HG03135 (cell line): ENCODE data around the gene LRRC7.
"Not testable (repeated sequence)": the region's sequence is repeated elsewhere in the genome, so short reads cannot be mapped to it uniquely, and the experiment has no call there.

Experiments
- ATAC-seq: cut with Tn5 transposase; IDR thresholded peaks from one replicate; pipeline ENCODE4 v1.9.1; 2021; ENCODE audit warnings: mild to moderate bottlenecking, moderate library complexity; ENCODE audit not compliant: unreplicated experiment

LRRC7 gene

GRCh38 chr1:69946935-69947334 lies 379.2 kb downstream of the LRRC7 start:
- ATAC-seq = no peak

- no peak for ATAC-seq
Measured at GRCh38 chr1:69947837-69948236, 380.1 kb downstream of the LRRC7 start.

GRCh38 chr1:69952676-69953075 lies 385.0 kb downstream of the LRRC7 start:
- no peak for ATAC-seq

- not testable (repeated sequence) for ATAC-seq
Measured at GRCh38 chr1:69962452-69962851, 394.7 kb downstream of the LRRC7 start.

- ATAC-seq = no peak
Measured at GRCh38 chr1:69967245-69967766, 399.6 kb downstream of the LRRC7 start.

- ATAC-seq = no peak
Measured at GRCh38 chr1:69976896-69977295, 409.2 kb downstream of the LRRC7 start.

GRCh38 chr1:69982992-69983391 lies 415.3 kb downstream of the LRRC7 start:
- no peak for ATAC-seq

- no peak for ATAC-seq
Measured at GRCh38 chr1:69985376-69985775, 417.7 kb downstream of the LRRC7 start.

GRCh38 chr1:69985901-69986439 lies 418.2 kb downstream of the LRRC7 start:
- ATAC-seq = no peak

- no peak for ATAC-seq
Measured at GRCh38 chr1:69987881-69988280, 420.2 kb downstream of the LRRC7 start.

GRCh38 chr1:69991644-69992043 lies 423.9 kb downstream of the LRRC7 start:
- no peak for ATAC-seq

- ATAC-seq = no peak
Measured at GRCh38 chr1:69992594-69992993, 424.9 kb downstream of the LRRC7 start.

GRCh38 chr1:69993810-69994209 lies 426.1 kb downstream of the LRRC7 start:
- no peak for ATAC-seq

- no peak for ATAC-seq
Measured at GRCh38 chr1:69994241-69994640, 426.5 kb downstream of the LRRC7 start.

- ATAC-seq = no peak
Measured at GRCh38 chr1:69998847-69999246, 431.1 kb downstream of the LRRC7 start.

- ATAC-seq = no peak
Measured at GRCh38 chr1:70003211-70003908, 435.6 kb downstream of the LRRC7 start.

GRCh38 chr1:70005386-70006034 lies 437.8 kb downstream of the LRRC7 start:
- no peak for ATAC-seq

GRCh38 chr1:70008660-70009059 lies 440.9 kb downstream of the LRRC7 start:
- no peak for ATAC-seq

GRCh38 chr1:70017770-70018169 lies 450.0 kb downstream of the LRRC7 start:
- no peak for ATAC-seq

GRCh38 chr1:70024272-70024671 lies 456.6 kb downstream of the LRRC7 start:
- no peak for ATAC-seq

GRCh38 chr1:70025052-70025451 lies 457.3 kb downstream of the LRRC7 start:
- no peak for ATAC-seq

- no peak for ATAC-seq
Measured at GRCh38 chr1:70025846-70026245, 458.1 kb downstream of the LRRC7 start.
